ENCODE measurements around the gene GLDN. TPM values are rescaled to one million over a fixed set of nuclear protein-coding genes. Genes with fewer than 3 reads are reported as not detected.

GLDN gene
- total and polyA plus RNA-seq, 5 donors = 2.3 to 10.9 (median 6.6) TPM

- Histone ChIP-seq H3K4me3 (ENCODE audit: low read length) (no peak overlapping the region), H3K27ac (ENCODE audit: low read length) (no peak overlapping the region), H3K4me1 (ENCODE audit: control insufficient read depth, insufficient read depth, low read length) (no peaks in the 10 kb centered on the region), H3K27me3 (ENCODE audit: control insufficient read depth, insufficient read depth) (no peaks in the 10 kb centered on the region), H3K9me3 (ENCODE audit: control insufficient read depth, low read length) (no peaks in the 10 kb centered on the region)
- DNase-seq = no peak
- intact Hi-C loops (cut with DNase I) = no loop called here
- no peak for ATAC-seq
Observed at GRCh38 chr15:51313074-51313393, 28.4 kb upstream of the GLDN start.

- DNase-seq (no peak), ATAC-seq (no peak)
- intact Hi-C loops (cut with DNase I) = no loop called here
- Histone ChIP-seq H3K9me3 (ENCODE audit: control insufficient read depth, low read length) (no peaks in the 10 kb centered on the region), H3K4me3 (ENCODE audit: low read length) (no peak overlapping the region), H3K27ac (ENCODE audit: low read length) (no peak overlapping the region), H3K27me3 (ENCODE audit: control insufficient read depth, insufficient read depth) (no peaks in the 10 kb centered on the region), H3K4me1 (ENCODE audit: control insufficient read depth, insufficient read depth, low read length) (no peaks in the 10 kb centered on the region)
- 91% methylated on average over 10 of the region's 10 CpGs for WGBS
Observed at GRCh38 chr15:51313644-51314280, 27.7 kb upstream of the GLDN start.

- intact Hi-C loops (cut with DNase I) = no loop called here
Observed at GRCh38 chr15:51314391-51315337, 26.8 kb upstream of the GLDN start.

GRCh38 chr15:51315726-51316125, 25.7 kb upstream of the GLDN start:
- no peaks in the 10 kb centered on the region for H3K4me1 ChIP-seq (ENCODE audit: control insufficient read depth, insufficient read depth, low read length)
- WGBS = 78% methylated on average over 7 of the region's 7 CpGs

More at GRCh38 chr15:51314391-51315337, 26.8 kb upstream of the GLDN start:
- DNase-seq (no peak), ATAC-seq (peak; percentile 52 to 60)
- Histone ChIP-seq H3K27ac (ENCODE audit: low read length) (no peak overlapping the region), H3K4me3 (ENCODE audit: low read length) (no peak overlapping the region), H3K9me3 (ENCODE audit: control insufficient read depth, low read length) (no peaks in the 10 kb centered on the region), H3K27me3 (ENCODE audit: control insufficient read depth, insufficient read depth) (no peaks in the 10 kb centered on the region), H3K4me1 (ENCODE audit: control insufficient read depth, insufficient read depth, low read length) (no peaks in the 10 kb centered on the region)
- 74% methylated on average over 10 of the region's 10 CpGs for WGBS

GRCh38 chr15:51316636-51317035, 24.8 kb upstream of the GLDN start:
- intact Hi-C loops (cut with DNase I) = no loop called here
- 95% methylated on average over 1 of the region's 1 CpG for WGBS
- Histone ChIP-seq H3K27ac (ENCODE audit: low read length) (no peak overlapping the region), H3K9me3 (ENCODE audit: control insufficient read depth, low read length) (no peaks in the 10 kb centered on the region), H3K4me1 (ENCODE audit: control insufficient read depth, insufficient read depth, low read length) (no peaks in the 10 kb centered on the region), H3K4me3 (ENCODE audit: low read length) (no peak overlapping the region), H3K27me3 (ENCODE audit: control insufficient read depth, insufficient read depth) (no peaks in the 10 kb centered on the region)
- DNase-seq (no peak), ATAC-seq (no peak)

More at GRCh38 chr15:51315726-51316125, 25.7 kb upstream of the GLDN start:
- no peak overlapping the region for H3K27ac ChIP-seq (ENCODE audit: low read length)
- no peaks in the 10 kb centered on the region for H3K27me3 ChIP-seq (ENCODE audit: control insufficient read depth, insufficient read depth)
- DNase-seq (no peak), ATAC-seq (no peak)
- H3K4me3 ChIP-seq (ENCODE audit: low read length) = no peak overlapping the region
- no peaks in the 10 kb centered on the region for H3K9me3 ChIP-seq (ENCODE audit: control insufficient read depth, low read length)
- intact Hi-C loops (cut with DNase I) = no loop called here

- Histone ChIP-seq H3K27ac (ENCODE audit: low read length) (no peak overlapping the region), H3K4me3 (ENCODE audit: low read length) (no peak overlapping the region), H3K4me1 (ENCODE audit: control insufficient read depth, insufficient read depth, low read length) (no peaks in the 10 kb centered on the region), H3K27me3 (ENCODE audit: control insufficient read depth, insufficient read depth) (no peaks in the 10 kb centered on the region), H3K9me3 (ENCODE audit: control insufficient read depth, low read length) (no peaks in the 10 kb centered on the region)
- ATAC-seq = peak; percentile 33 to 40
- intact Hi-C loops (cut with DNase I) = no loop called here
- DNase-seq = no peak
- WGBS = 56% methylated on average over 7 of the region's 7 CpGs
Observed at GRCh38 chr15:51318382-51319150, 22.9 kb upstream of the GLDN start.

- Histone ChIP-seq H3K4me1 (ENCODE audit: control insufficient read depth, insufficient read depth, low read length) (no peaks in the 10 kb centered on the region), H3K27ac (ENCODE audit: low read length) (no peak overlapping the region), H3K9me3 (ENCODE audit: control insufficient read depth, low read length) (no peaks in the 10 kb centered on the region), H3K27me3 (ENCODE audit: control insufficient read depth, insufficient read depth) (no peaks in the 10 kb centered on the region), H3K4me3 (ENCODE audit: low read length) (no peak overlapping the region)
- DNase-seq (no peak), ATAC-seq (no peak)
- intact Hi-C loops (cut with DNase I) = no loop called here
- 63% methylated on average over 2 of the region's 2 CpGs for WGBS
Observed at GRCh38 chr15:51319539-51319938, 21.9 kb upstream of the GLDN start.

- Histone ChIP-seq H3K4me1 (ENCODE audit: control insufficient read depth, insufficient read depth, low read length) (no peaks in the 10 kb centered on the region), H3K27me3 (ENCODE audit: control insufficient read depth, insufficient read depth) (no peaks in the 10 kb centered on the region), H3K27ac (ENCODE audit: low read length) (no peak overlapping the region), H3K9me3 (ENCODE audit: control insufficient read depth, low read length) (no peaks in the 10 kb centered on the region), H3K4me3 (ENCODE audit: low read length) (no peak overlapping the region)
- 98% methylated on average over 2 of the region's 2 CpGs for WGBS
- intact Hi-C loops (cut with DNase I) = no loop called here
- no peak for DNase-seq
- no peak for ATAC-seq
Observed at GRCh38 chr15:51320843-51321242, 20.6 kb upstream of the GLDN start.

GRCh38 chr15:51321316-51321715, 20.1 kb upstream of the GLDN start:
- no peaks in the 10 kb centered on the region for H3K4me1 ChIP-seq (ENCODE audit: control insufficient read depth, insufficient read depth, low read length)
- DNase-seq (no peak), ATAC-seq (no peak)
- H3K27ac ChIP-seq (ENCODE audit: low read length) = no peak overlapping the region
- no peaks in the 10 kb centered on the region for H3K27me3 ChIP-seq (ENCODE audit: control insufficient read depth, insufficient read depth)
- no peaks in the 10 kb centered on the region for H3K9me3 ChIP-seq (ENCODE audit: control insufficient read depth, low read length)
- WGBS = 92% methylated on average over 4 of the region's 4 CpGs
- no peak overlapping the region for H3K4me3 ChIP-seq (ENCODE audit: low read length)
- intact Hi-C loops (cut with DNase I) = no loop called here

- Histone ChIP-seq H3K27ac (ENCODE audit: low read length) (peak overlapping the region; percentile 11), H3K9me3 (ENCODE audit: control insufficient read depth, low read length) (no peaks in the 10 kb centered on the region), H3K27me3 (ENCODE audit: control insufficient read depth, insufficient read depth) (no peaks in the 10 kb centered on the region), H3K4me1 (ENCODE audit: control insufficient read depth, insufficient read depth, low read length) (no peaks in the 10 kb centered on the region), H3K4me3 (ENCODE audit: low read length) (no peak overlapping the region)
- DNase-seq (peak; percentile 80 to 89 (median 80)), ATAC-seq (peak; percentile 71 to 82)
- intact Hi-C loops (cut with DNase I) = no loop called here
- 60% methylated on average over 1 of the region's 1 CpG for WGBS
Observed at GRCh38 chr15:51322621-51323296, 18.7 kb upstream of the GLDN start.

All from right cardiac atrium (tissue), 5 donors.